Nucleus accumbens (tissue), 56 donors: ENCODE measurements around the gene RECK.
"Not testable (repeated sequence)": the region's sequence is repeated elsewhere in the genome, so short reads cannot be mapped to it uniquely, and the experiment has no call there.

Experiments
- DNase-seq, 56 donors: peaks; one replicate each; lab custom pipeline; 2025; lab: John Stamatoyannopoulos, UW

The RECK gene

GRCh38 chr9:36063804-36064447 lies 27.2 kb downstream of the RECK start:
- DNase-seq = no peak

- no peak for DNase-seq
Observed at GRCh38 chr9:36064448-36065037, 27.8 kb downstream of the RECK start.

GRCh38 chr9:36074055-36074454 lies 37.3 kb downstream of the RECK start:
- no peak for DNase-seq

GRCh38 chr9:36074870-36075532 lies 38.3 kb downstream of the RECK start:
- DNase-seq = peak in 46 of 56 donors; percentile 2 to 73 (median 34)

GRCh38 chr9:36078051-36078450 lies 41.3 kb downstream of the RECK start:
- no peak for DNase-seq

- DNase-seq = no peak
Observed at GRCh38 chr9:36080519-36080918, 43.8 kb downstream of the RECK start.

- DNase-seq = no peak
Observed at GRCh38 chr9:36082931-36083330, 46.2 kb downstream of the RECK start.

GRCh38 chr9:36086442-36086841 lies 49.7 kb downstream of the RECK start:
- DNase-seq = peak in 1 of 56 donors; percentile 8

- DNase-seq = not testable (repeated sequence)
Observed at GRCh38 chr9:36087054-36087453, 50.3 kb downstream of the RECK start.

- no peak for DNase-seq
Observed at GRCh38 chr9:36088020-36088419, 51.3 kb downstream of the RECK start.

GRCh38 chr9:36091026-36091953 lies 54.6 kb downstream of the RECK start:
- no peak for DNase-seq

- no peak for DNase-seq
Observed at GRCh38 chr9:36092014-36092413, 55.3 kb downstream of the RECK start.

- DNase-seq = peak in 1 of 56 donors; percentile 4
Observed at GRCh38 chr9:36092509-36093215, 55.9 kb downstream of the RECK start.

- DNase-seq = no peak
Observed at GRCh38 chr9:36093384-36093783, 56.7 kb downstream of the RECK start.

- no peak for DNase-seq
Observed at GRCh38 chr9:36099718-36100117, 63.0 kb downstream of the RECK start.

- no peak for DNase-seq
Observed at GRCh38 chr9:36100532-36100931, 63.8 kb downstream of the RECK start.

GRCh38 chr9:36101916-36102741 lies 65.4 kb downstream of the RECK start:
- peak in 1 of 56 donors; percentile 59 for DNase-seq

GRCh38 chr9:36102742-36103495 lies 66.2 kb downstream of the RECK start:
- peak in 50 of 56 donors; percentile 14 to 88 (median 51) for DNase-seq
